Measurements from ENCODE around the gene SAMD9L.

DNA sequence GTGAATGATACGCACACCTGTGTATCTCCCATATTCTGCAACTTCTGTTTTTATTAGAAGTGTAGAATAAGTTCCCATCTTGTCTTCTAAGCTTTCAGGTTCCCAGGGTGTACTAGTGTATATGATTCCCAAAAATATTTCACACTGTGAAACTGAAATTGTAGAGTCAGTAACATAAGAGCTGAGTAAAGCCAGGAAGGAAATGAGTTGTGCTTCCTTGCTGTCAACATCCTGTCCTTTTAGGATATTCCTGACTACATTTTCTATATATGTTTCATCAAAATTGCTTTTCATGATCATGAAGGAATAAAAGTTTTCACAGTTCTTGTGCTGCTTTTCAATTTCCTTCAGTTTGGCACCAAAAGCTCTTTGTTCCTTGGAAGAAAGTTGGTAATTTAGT, 15.2 kb downstream of the SAMD9L start:
- no peak for TF ChIP-seq EP300 (IDR thresholded peaks at IDR 0.05)
- TF ChIP-seq, protein P1, sequence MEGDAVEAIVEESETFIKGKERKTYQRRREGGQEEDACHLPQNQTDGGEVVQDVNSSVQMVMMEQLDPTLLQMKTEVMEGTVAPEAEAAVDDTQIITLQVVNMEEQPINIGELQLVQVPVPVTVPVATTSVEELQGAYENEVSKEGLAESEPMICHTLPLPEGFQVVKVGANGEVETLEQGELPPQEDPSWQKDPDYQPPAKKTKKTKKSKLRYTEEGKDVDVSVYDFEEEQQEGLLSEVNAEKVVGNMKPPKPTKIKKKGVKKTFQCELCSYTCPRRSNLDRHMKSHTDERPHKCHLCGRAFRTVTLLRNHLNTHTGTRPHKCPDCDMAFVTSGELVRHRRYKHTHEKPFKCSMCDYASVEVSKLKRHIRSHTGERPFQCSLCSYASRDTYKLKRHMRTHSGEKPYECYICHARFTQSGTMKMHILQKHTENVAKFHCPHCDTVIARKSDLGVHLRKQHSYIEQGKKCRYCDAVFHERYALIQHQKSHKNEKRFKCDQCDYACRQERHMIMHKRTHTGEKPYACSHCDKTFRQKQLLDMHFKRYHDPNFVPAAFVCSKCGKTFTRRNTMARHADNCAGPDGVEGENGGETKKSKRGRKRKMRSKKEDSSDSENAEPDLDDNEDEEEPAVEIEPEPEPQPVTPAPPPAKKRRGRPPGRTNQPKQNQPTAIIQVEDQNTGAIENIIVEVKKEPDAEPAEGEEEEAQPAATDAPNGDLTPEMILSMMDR (IDR thresholded peaks at IDR 0.05) = no peak

Data from sigmoid colon (tissue), 4 donors.